B cell (primary cell): ENCODE measurements around the gene PET100. TPM values are rescaled to one million over a fixed set of nuclear protein-coding genes. Genes with fewer than 3 reads are reported as not detected.

ENCODE experiments used
- ATAC-seq: fragments of 200-7000 bp; cut with Tn5 transposase; one replicate; pipeline ENCODE4 v1.10.0; 2021; ENCODE audit warnings: low read depth, mild to moderate bottlenecking, moderate number of reproducible peaks, moderate library complexity
- CTCF ChIA-PET: fragments of 350-600 bp; sonication (Branson Sonifier 250); formaldehyde crosslinking; loops from one replicate; lab custom pipeline; 2021; ENCODE audit warnings: antibody characterized with exemption, inconsistent platforms; lab: Charles Lee
- POLR2A ChIA-PET: fragments of 350-600 bp; sonication (Branson Sonifier 250); formaldehyde crosslinking; loops from one replicate; lab custom pipeline; 2021; ENCODE audit warnings: antibody characterized with exemption; lab: Charles Lee
- DNase-seq: peaks from one replicate; pipeline ENCODE4 v3.0.0; 2013
- H2AFZ ChIP-seq: 2 replicates; pipeline ENCODE4 v1.6.1; 2012; ENCODE audit warnings: mild to moderate bottlenecking, low read depth, low read length; ENCODE audit not compliant: insufficient read depth, poor library complexity, severe bottlenecking
- H3K27ac ChIP-seq, 2 donors: 1 replicate in 1 of 2; 2 replicates in 1 of 2; pipeline ENCODE4 v1.5.1; 2012 to 2013; ENCODE audit warnings: low read length in 2 of 2, mild to moderate bottlenecking in 2 of 2, moderate library complexity in 1 of 2
- H3K27me3 ChIP-seq, 4 experiments: fragments of 200-600 bp in 1 of 4; sonication (generic) in 1 of 4; replicated peaks in 1 of 4; 1 replicate in 2 of 4; 2 replicates in 2 of 4; pipeline versions ENCODE4 v1.6.1 to v1.7.0; 2013 to 2016; ENCODE audit warnings: low read length in 3 of 4, mild to moderate bottlenecking in 2 of 4, mixed read lengths in 1 of 4, moderate library complexity in 1 of 4; ENCODE audit not compliant: insufficient read depth in 4 of 4, control insufficient read depth in 3 of 4; ENCODE audit errors: control extremely low read depth in 1 of 4
- H3K36me3 ChIP-seq, 2 experiments: replicated peaks in 1 of 2; 1 replicate in 1 of 2; 2 replicates in 1 of 2; pipeline versions ENCODE4 v1.6.1 to v1.7.1; 2013; ENCODE audit warnings: low read length in 1 of 2; ENCODE audit not compliant: insufficient read depth in 2 of 2, control insufficient read depth in 1 of 2; ENCODE audit errors: control extremely low read depth in 1 of 2, extremely low read depth in 1 of 2
- H3K4me1 ChIP-seq, 2 donors: fragments of 200-600 bp in 1 of 2; sonication (generic) in 1 of 2; 1 replicate in 1 of 2; 2 replicates in 1 of 2; pipeline versions ENCODE4 v1.5.1 to v1.6.1; 2013 to 2017; ENCODE audit warnings: low read length in 2 of 2; ENCODE audit not compliant: control insufficient read depth in 2 of 2, insufficient read depth in 2 of 2
- H3K4me2 ChIP-seq: replicated peaks from 2 replicates; pipeline ENCODE3; 2012; ENCODE audit warnings: mild to moderate bottlenecking, low read depth, low read length; ENCODE audit not compliant: poor library complexity, severe bottlenecking
- H3K4me3 ChIP-seq, 5 experiments: fragments of 200-600 bp in 1 of 5; sonication (generic) in 1 of 5; 1 replicate in 3 of 5; 2 replicates in 2 of 5; pipeline versions ENCODE4 v1.5.1 to v1.7.0; 2011 to 2016; ENCODE audit warnings: low read length in 4 of 5, mild to moderate bottlenecking in 4 of 5, low read depth in 2 of 5, control low read depth in 1 of 5, moderate library complexity in 1 of 5; ENCODE audit not compliant: insufficient read depth in 1 of 5; ENCODE audit errors: control extremely low read depth in 1 of 5, extremely low read depth in 1 of 5
- H3K79me2 ChIP-seq: fragments of 200-600 bp; sonication (generic); one replicate; pipeline ENCODE4 v1.6.0; 2016; ENCODE audit warnings: low read length; ENCODE audit not compliant: control insufficient read depth, insufficient read depth
- H3K9ac ChIP-seq: fragments of 200-600 bp; sonication (generic); 2 replicates; pipeline ENCODE4 v1.6.1; 2017; ENCODE audit warnings: mild to moderate bottlenecking, low read length, moderate library complexity
- H3K9me3 ChIP-seq, 3 donors: one replicate each; pipeline versions ENCODE4 v1.6.1 to v1.7.1; 2013; ENCODE audit warnings: low read length in 2 of 3; ENCODE audit not compliant: control insufficient read depth in 2 of 3, insufficient read depth in 1 of 3; ENCODE audit errors: control extremely low read depth in 1 of 3
- H4K20me1 ChIP-seq: 2 replicates; pipeline ENCODE4 v1.6.0; 2012; ENCODE audit warnings: mild to moderate bottlenecking, low read length; ENCODE audit not compliant: insufficient read depth, control insufficient read depth, poor library complexity, severe bottlenecking
- H3K27ac Mint-ChIP-seq: one replicate; pipeline ENCODE4 v1.8.0; 2021; ENCODE audit warnings: mixed read lengths
- H3K27me3 Mint-ChIP-seq: one replicate; pipeline ENCODE4 v1.8.0; 2021; ENCODE audit warnings: mixed read lengths
- H3K4me1 Mint-ChIP-seq: one replicate; pipeline ENCODE4 v1.8.0; 2021; ENCODE audit warnings: mixed read lengths
- H3K4me3 Mint-ChIP-seq: one replicate; pipeline ENCODE4 v1.8.0; 2021; ENCODE audit warnings: mixed read lengths
- H3K9me3 Mint-ChIP-seq: one replicate; pipeline ENCODE4 v1.8.0; 2022; ENCODE audit warnings: mixed read lengths; ENCODE audit not compliant: insufficient read depth
- EZH2 ChIP-seq: IDR thresholded peaks from 2 replicates; pipeline ENCODE4 v1.6.1; 2012; ENCODE audit warnings: borderline replicate concordance, low read depth, mild to moderate bottlenecking, moderate library complexity, low read length; ENCODE audit not compliant: insufficient read depth, poor library complexity, severe bottlenecking
- whole genome bisulfite sequencing: methylation state at CpG from one replicate; pipeline ENCODE4 v1.1.5; 2013; ENCODE audit warnings: missing lambda C conversion rate; ENCODE audit not compliant: insufficient coverage; 5-methylcytosine and 5-hydroxymethylcytosine counted together
- intact Hi-C: fragments of 100-400 bp; cut with micrococcal nuclease; formaldehyde crosslinking; loops from one replicate; pipeline ENCODE4 v1.10.0; 2022
- polyA plus RNA-seq: library from polyadenylated mRNA; depleted of rRNA; stranded (reverse); fragments of >200 nt; gene quantifications from 2 replicates; pipeline ENCODE4 v1.2.3, GENCODE V29; 2012
- total RNA-seq, 2 donors: library from RNA; stranded (reverse); fragments of 120-200 nt in 1 of 2; gene quantifications; 1 replicate in 1 of 2; 2 replicates in 1 of 2; pipeline versions ENCODE4 v1.2.3 to v1.2.4, GENCODE V29; 2013 to 2022
- TF ChIP-seq, protein P1 (sequence below): fragments of 200-600 bp; IDR thresholded peaks from one replicate; pipeline ENCODE4 v1.8.0; 2022; ENCODE audit warnings: antibody characterized with exemption, mild to moderate bottlenecking

Gene PET100
- total and polyA plus RNA-seq, 2 donors (not counting 1 experiment from before 2014, with no cell fraction given), result 31.3 to 100 TPM

DNA sequence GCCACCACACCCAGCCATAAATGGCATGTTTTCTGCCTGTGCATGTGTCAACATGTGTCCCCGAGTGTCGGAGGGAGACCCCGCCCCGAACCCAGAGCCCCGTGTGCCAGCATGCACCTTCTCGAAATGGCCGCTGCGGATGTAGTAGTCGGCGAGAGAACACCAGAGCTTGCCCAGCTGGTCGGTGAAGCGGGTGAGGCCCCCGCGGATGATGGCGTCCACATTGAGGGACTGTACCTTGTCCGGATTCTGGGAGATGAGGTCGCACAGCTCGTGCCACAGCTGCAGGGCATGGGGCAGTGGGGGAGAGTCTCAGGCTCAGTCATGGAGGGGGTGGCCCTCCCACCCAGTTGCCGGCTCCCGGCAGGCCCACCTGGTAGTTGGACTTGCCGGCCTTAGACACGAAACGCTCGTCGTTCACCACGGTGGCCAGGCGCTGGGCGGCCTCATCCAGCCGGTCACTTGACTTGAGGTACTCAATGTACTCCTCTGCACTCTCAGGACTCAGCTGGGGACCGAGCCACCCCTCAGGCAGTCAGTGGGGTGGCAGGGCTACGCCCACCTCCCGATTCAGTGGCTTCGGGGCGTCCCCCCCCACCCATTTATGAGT lies 3.7 kb upstream of the PET100 start:
- ATAC-seq (no peak), DNase-seq (no peak)
- no peak overlapping the region for H3K4me2 ChIP-seq
- intact Hi-C loops, result no loop called here
- peaks cover 34% of the 10 kb centered on the region for H3K4me1 Mint-ChIP-seq
- H3K27me3 ChIP-seq, result no peaks in the 10 kb centered on the region
- peaks cover 5 to 68% of the 10 kb centered on the region in 2 experiments for H3K36me3 ChIP-seq
- H3K27ac Mint-ChIP-seq, result no peak overlapping the region
- peaks cover 49% of the 10 kb centered on the region for H3K79me2 ChIP-seq
- no peak overlapping the region for H2AFZ ChIP-seq
- peaks cover 18 to 31% of the 10 kb centered on the region in 2 donors for H3K4me1 ChIP-seq
- no peak overlapping the region for H3K9ac ChIP-seq
- no peak for TF ChIP-seq EZH2
- TF ChIP-seq, protein P1, sequence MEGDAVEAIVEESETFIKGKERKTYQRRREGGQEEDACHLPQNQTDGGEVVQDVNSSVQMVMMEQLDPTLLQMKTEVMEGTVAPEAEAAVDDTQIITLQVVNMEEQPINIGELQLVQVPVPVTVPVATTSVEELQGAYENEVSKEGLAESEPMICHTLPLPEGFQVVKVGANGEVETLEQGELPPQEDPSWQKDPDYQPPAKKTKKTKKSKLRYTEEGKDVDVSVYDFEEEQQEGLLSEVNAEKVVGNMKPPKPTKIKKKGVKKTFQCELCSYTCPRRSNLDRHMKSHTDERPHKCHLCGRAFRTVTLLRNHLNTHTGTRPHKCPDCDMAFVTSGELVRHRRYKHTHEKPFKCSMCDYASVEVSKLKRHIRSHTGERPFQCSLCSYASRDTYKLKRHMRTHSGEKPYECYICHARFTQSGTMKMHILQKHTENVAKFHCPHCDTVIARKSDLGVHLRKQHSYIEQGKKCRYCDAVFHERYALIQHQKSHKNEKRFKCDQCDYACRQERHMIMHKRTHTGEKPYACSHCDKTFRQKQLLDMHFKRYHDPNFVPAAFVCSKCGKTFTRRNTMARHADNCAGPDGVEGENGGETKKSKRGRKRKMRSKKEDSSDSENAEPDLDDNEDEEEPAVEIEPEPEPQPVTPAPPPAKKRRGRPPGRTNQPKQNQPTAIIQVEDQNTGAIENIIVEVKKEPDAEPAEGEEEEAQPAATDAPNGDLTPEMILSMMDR, result no peak
- WGBS, result 96% methylated on average over 34 of the region's 34 CpGs
- no peaks in the 10 kb centered on the region for H3K9me3 Mint-ChIP-seq
- H4K20me1 ChIP-seq, result peaks cover 41% of the 10 kb centered on the region
- H3K4me3 ChIP-seq, result no peak overlapping the region
- ChIA-PET POLR2A (interaction anchor here (0.7 to 1.5 kb wide), 2 partner anchors 10 to 30 kb away, joined by 3 to 4 read pairs; partner anchors contain the start of gene CAMSAP3), CTCF (interaction anchor here (1.0 kb wide), 1 partner anchor 58 kb away, joined by 3 read pairs; no protein-coding TSS in a partner anchor)
- H3K4me3 Mint-ChIP-seq, result no peak overlapping the region
- H3K9me3 ChIP-seq, result peaks cover 0 to 3% (median 0%) of the 10 kb centered on the region in 3 donors
- H3K27ac ChIP-seq, result no peak overlapping the region
- H3K27me3 Mint-ChIP-seq, result no peaks in the 10 kb centered on the region

DNA sequence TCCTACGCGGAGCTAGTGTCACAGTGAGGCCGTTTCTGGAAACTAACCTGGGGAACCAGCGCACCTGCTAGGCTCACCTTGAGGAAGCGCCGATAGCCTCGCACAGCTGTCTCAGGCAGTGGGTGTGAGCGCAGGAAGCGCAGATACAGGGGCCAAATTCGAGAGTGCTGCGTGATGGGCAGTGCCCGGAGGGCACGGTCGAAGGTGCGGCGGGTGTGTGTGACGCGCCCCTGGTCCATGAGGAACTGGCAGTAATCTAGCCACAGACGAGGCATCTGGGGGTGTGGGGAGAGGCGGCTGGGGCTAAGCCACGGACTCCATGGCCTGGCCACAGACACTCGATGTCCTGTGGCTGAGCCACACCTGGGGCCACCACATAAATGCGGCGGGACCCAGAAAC lies 2.4 kb upstream of the PET100 start:
- no peak for ATAC-seq
- POLR2A ChIA-PET, result interaction anchor here (1.5 kb wide), 1 partner anchor 9 kb away, joined by 3 read pairs; no protein-coding TSS in a partner anchor
- TF ChIP-seq, protein P1, result no peak
- TF ChIP-seq EZH2, result no peak

More for the DNA sequence above, 2.4 kb upstream of the PET100 start:
- no peak overlapping the region for H3K27ac ChIP-seq
- Mint-ChIP-seq H3K4me1 (peaks cover 40% of the 10 kb centered on the region), H3K27ac (no peak overlapping the region), H3K9me3 (no peaks in the 10 kb centered on the region), H3K4me3 (peak overlapping the region; percentile 54), H3K27me3 (no peaks in the 10 kb centered on the region)
- H3K9ac ChIP-seq, result no peak overlapping the region
- H3K4me3 ChIP-seq, result no peak overlapping the region
- peaks cover 61% of the 10 kb centered on the region for H3K79me2 ChIP-seq
- H3K4me2 ChIP-seq, result no peak overlapping the region
- no peak overlapping the region for H2AFZ ChIP-seq
- DNase-seq, result no peak
- intact Hi-C loops, result no loop called here
- H4K20me1 ChIP-seq, result peaks cover 41% of the 10 kb centered on the region
- H3K27me3 ChIP-seq, result no peaks in the 10 kb centered on the region
- 96% methylated on average over 24 of the region's 24 CpGs for WGBS
- H3K9me3 ChIP-seq, result peaks cover 0 to 3% (median 0%) of the 10 kb centered on the region in 3 donors
- peaks cover 3 to 60% of the 10 kb centered on the region in 2 experiments for H3K36me3 ChIP-seq
- CTCF ChIA-PET, result interaction anchor here (0.6 kb wide), 1 partner anchor 147 kb away, joined by 3 read pairs; no protein-coding TSS in a partner anchor
- peaks cover 19 to 31% of the 10 kb centered on the region in 2 donors for H3K4me1 ChIP-seq
